Lung microvascular endothelial cell (primary cell): Measurements from ENCODE around the gene EHHADH. TPM values are rescaled to one million over a fixed set of nuclear protein-coding genes. Genes with fewer than 3 reads are reported as not detected.

Source experiments
- DNase-seq, 2 donors: peaks; one replicate each; pipeline versions ENCODE4 v3.0.0 to v3.0.0-alpha.2; 2010; ENCODE audit warnings: low read depth in 2 of 2
- total RNA-seq: library from RNA; depleted of rRNA; stranded (reverse); fragments of >200 nt; gene quantifications from 2 replicates; pipeline ENCODE4 v1.2.1, GENCODE V29; 2014

The EHHADH gene
- total RNA-seq, 1 donor from 2014 or later = 4.0 TPM

DNA sequence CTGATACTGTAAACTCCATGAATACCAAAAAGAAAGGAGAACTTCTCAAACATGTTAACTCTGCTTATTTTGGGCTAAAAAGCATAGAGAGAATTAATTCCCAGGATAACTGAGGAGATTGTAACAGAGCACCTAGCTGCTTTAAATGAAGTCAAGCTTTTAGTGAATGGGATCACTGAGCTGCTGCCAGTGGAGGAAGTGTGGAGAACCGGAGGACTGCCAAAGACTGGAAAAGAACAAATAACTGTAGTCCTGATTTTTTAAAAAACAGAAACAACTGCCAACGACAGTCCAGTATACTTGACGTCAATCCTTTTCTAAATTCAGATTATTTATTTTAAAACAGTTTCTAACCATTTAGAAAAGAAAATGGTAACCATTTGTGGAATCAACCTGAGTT, 104.3 kb downstream of the EHHADH start:
- DNase-seq = peak in 1 of 2 donors; percentile 7

DNA sequence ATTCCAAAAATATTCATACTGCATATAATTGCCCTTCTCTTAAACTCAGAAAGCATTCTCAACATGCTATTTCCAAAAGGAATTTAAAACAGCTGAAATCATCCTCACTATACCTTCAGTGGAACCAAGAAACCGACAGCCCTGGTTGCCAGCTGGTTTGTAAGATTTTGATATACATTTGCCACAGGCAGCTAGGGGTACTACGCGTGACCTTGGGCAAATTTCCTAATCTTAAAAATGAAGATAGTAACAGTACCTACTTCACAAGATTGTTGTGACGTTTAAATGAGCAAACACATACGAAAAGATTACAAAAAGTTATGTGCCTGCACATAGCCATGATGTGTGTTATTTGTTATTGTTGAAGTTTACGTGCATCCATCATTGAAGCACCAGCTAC, 108.3 kb downstream of the EHHADH start:
- no peak for DNase-seq

DNA sequence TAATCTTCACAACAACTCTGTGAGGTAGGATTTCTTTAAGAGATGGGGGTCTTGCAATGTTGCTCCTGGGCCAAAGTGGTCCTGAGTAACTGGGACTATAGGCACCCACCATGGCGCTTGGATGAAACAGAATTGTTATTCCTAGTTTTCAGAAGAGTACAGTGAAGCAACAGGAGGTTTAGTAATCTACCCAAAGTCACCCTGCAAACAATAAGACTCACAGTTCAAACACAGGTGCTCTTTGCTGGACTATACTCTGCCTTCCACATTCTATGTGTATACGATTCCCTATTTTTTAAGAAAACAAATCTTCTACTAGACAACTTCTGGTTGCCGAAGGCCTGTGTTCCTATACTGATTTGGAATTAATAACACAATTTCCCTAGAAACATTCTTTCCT, 109.1 kb downstream of the EHHADH start:
- DNase-seq = no peak

Other genes starting within 250 kb of the EHHADH start
- 0.65 and 1.8 TPM in 2 replicates for gene C3orf70, start 101.0 kb downstream of the EHHADH start, total RNA-seq
- gene MAP3K13, start 109.1 kb upstream of the EHHADH start, total RNA-seq = 7.7 and 8.1 TPM in 2 replicates
- 5.4 and 6.9 TPM in 2 replicates for gene TMEM41A, start 245.0 kb upstream of the EHHADH start, total RNA-seq